Neural cell (in vitro differentiated cells): ENCODE data around the gene SPATA9. TPM values are rescaled to one million over a fixed set of nuclear protein-coding genes. Genes with fewer than 3 reads are reported as not detected.

Source experiments
- H2AFZ ChIP-seq: fragments of 200-600, 300-800 bp; sonication (generic), shearing (Covaris generic); 2 replicates; pipeline ENCODE4 v1.6.0; 2014; ENCODE audit warnings: low read depth, mild to moderate bottlenecking, antibody characterized with exemption, low read length, moderate library complexity
- H3F3A ChIP-seq: fragments of 200-600 bp; shearing (Covaris generic); 2 replicates; pipeline ENCODE4 v1.6.1; 2016; ENCODE audit warnings: mild to moderate bottlenecking, moderate library complexity, mixed read lengths, antibody characterized with exemption, low read length; ENCODE audit not compliant: insufficient read depth, poor library complexity, severe bottlenecking
- H3K27ac ChIP-seq: fragments of 200-600, 300-800 bp; sonication (generic), shearing (Covaris generic); 2 replicates; pipeline ENCODE4 v1.5.1; 2014; ENCODE audit warnings: mild to moderate bottlenecking, low read length, moderate library complexity
- H3K27me3 ChIP-seq: fragments of 300-800, 200-600 bp; sonication (generic), shearing (Covaris generic); 2 replicates; pipeline ENCODE4 v1.6.0; 2014; ENCODE audit warnings: mild to moderate bottlenecking, low read depth, low read length, moderate library complexity; ENCODE audit not compliant: insufficient read depth
- H3K36me3 ChIP-seq: fragments of 300-800, 200-600 bp; sonication (generic), shearing (Covaris generic); 2 replicates; pipeline ENCODE4 v1.5.1; 2014; ENCODE audit warnings: mild to moderate bottlenecking, antibody characterized with exemption, low read length, moderate library complexity; ENCODE audit not compliant: insufficient read depth
- H3K4me2 ChIP-seq: fragments of 300-800, 200-600 bp; sonication (generic), shearing (Covaris generic); 2 replicates; pipeline ENCODE4 v1.6.0; 2014; ENCODE audit warnings: mild to moderate bottlenecking, low read length
- H3K4me3 ChIP-seq: fragments of 300-800, 200-600 bp; sonication (generic), shearing (Covaris generic); 2 replicates; pipeline ENCODE4 v1.5.1; 2014; ENCODE audit warnings: mild to moderate bottlenecking, low read length, moderate library complexity
- H3K79me2 ChIP-seq: fragments of 200-600 bp; shearing (Covaris generic); replicated peaks from 2 replicates; pipeline ENCODE4 v1.6.0; 2014; ENCODE audit warnings: mild to moderate bottlenecking, low read length, moderate library complexity; ENCODE audit not compliant: insufficient read depth
- H3K9ac ChIP-seq: fragments of 300-800, 200-600 bp; sonication (generic), shearing (Covaris generic); 2 replicates; pipeline ENCODE4 v1.6.1; 2016; ENCODE audit warnings: mild to moderate bottlenecking, low read length, mixed read lengths
- H3K9me2 ChIP-seq: fragments of 200-600 bp; shearing (Covaris generic); 2 replicates; pipeline ENCODE4 v1.6.1; 2016; ENCODE audit warnings: mild to moderate bottlenecking, low read length, mixed read lengths; ENCODE audit not compliant: insufficient read depth
- H3K9me3 ChIP-seq: fragments of 200-600, 300-800 bp; sonication (generic), shearing (Covaris generic); 2 replicates; pipeline ENCODE4 v1.6.1; 2016; ENCODE audit warnings: mild to moderate bottlenecking, mixed run types, low read length, moderate library complexity, mixed read lengths
- H4K20me1 ChIP-seq: fragments of 200-600 bp; shearing (Covaris generic); 2 replicates; pipeline ENCODE4 v1.6.1; 2016; ENCODE audit warnings: mild to moderate bottlenecking, mixed run types; ENCODE audit not compliant: insufficient read depth
- EP300 ChIP-seq: fragments of 450-650 bp; conservative IDR thresholded peaks from 2 replicates; pipeline ENCODE4 v1.6.1; 2014; ENCODE audit warnings: antibody characterized with exemption, mild to moderate bottlenecking, moderate library complexity; ENCODE audit not compliant: poor library complexity, severe bottlenecking
- EZH2 ChIP-seq: fragments of 200-600, 300-800 bp; shearing (Covaris generic), sonication (generic); IDR thresholded peaks from 2 replicates; pipeline ENCODE4 v1.6.1; 2014; ENCODE audit warnings: antibody characterized with exemption, low read length, borderline replicate concordance, mild to moderate bottlenecking; ENCODE audit not compliant: insufficient read depth, poor library complexity, severe bottlenecking
- MXI1 ChIP-seq: fragments of 450-650 bp; conservative IDR thresholded peaks from 2 replicates; pipeline ENCODE4 v1.6.1; 2014; ENCODE audit warnings: antibody characterized with exemption, mild to moderate bottlenecking; ENCODE audit not compliant: poor library complexity, severe bottlenecking
- POLR2AphosphoS5 ChIP-seq: IDR thresholded peaks from 2 replicates; pipeline ENCODE4 v1.6.1; 2012
- RAD21 ChIP-seq: fragments of 450-650 bp; conservative IDR thresholded peaks from 2 replicates; pipeline ENCODE4 v1.6.1; 2014; ENCODE audit warnings: antibody characterized with exemption, mild to moderate bottlenecking, moderate library complexity
- SMC3 ChIP-seq: fragments of 450-650 bp; conservative IDR thresholded peaks from 2 replicates; pipeline ENCODE4 v1.6.1; 2014; ENCODE audit warnings: antibody characterized with exemption, mild to moderate bottlenecking, moderate library complexity; ENCODE audit not compliant: poor library complexity
- TAF1 ChIP-seq: IDR thresholded peaks from 2 replicates; pipeline ENCODE4 v1.6.1; 2012; ENCODE audit warnings: low read depth
- polyA plus RNA-seq: library from polyadenylated mRNA; depleted of rRNA; stranded (reverse); fragments of >200 nt; gene quantifications from 2 replicates; pipeline ENCODE4 v1.2.3, GENCODE V29; 2014
- TF ChIP-seq, protein P1 (sequence below): fragments of 450-650 bp; IDR thresholded peaks from 2 replicates; pipeline ENCODE4 v1.5.1; 2014; ENCODE audit warnings: antibody characterized with exemption, mild to moderate bottlenecking, moderate library complexity; ENCODE audit not compliant: poor library complexity, severe bottlenecking
- TF ChIP-seq, protein P2 (sequence below): IDR thresholded peaks from 2 replicates; pipeline ENCODE4 v1.6.1; 2012; ENCODE audit warnings: borderline replicate concordance

The SPATA9 gene
- polyA plus RNA-seq, 1 donor from 2014 or later: 5.8 TPM

DNA sequence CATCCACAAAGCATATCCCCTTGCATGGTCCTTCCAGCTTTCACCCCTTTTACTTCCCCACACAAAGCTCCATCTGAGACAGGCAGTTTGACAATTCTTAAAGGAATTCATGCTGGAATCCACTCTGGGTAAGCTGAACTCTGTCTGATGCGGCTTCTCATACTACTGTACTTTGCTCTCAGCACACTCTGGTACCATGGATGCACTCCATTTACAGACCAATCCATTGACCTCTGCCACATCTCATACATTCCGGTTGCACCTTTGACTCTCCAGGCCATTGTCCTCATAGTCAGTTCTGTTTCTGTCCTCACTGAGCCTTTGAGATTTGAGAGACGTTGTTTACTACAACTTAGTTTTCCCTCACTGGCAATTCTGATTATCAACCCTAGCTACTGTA lies 12.2 kb downstream of the SPATA9 start:
- H3K9me3 ChIP-seq: no peaks in the 10 kb centered on the region
- no peaks in the 10 kb centered on the region for H3F3A ChIP-seq
- no peak overlapping the region for H3K9ac ChIP-seq
- H3K36me3 ChIP-seq: no peaks in the 10 kb centered on the region
- no peaks in the 10 kb centered on the region for H3K9me2 ChIP-seq
- H3K4me3 ChIP-seq: no peak overlapping the region
- H3K4me2 ChIP-seq: no peak overlapping the region
- H3K27me3 ChIP-seq: no peaks in the 10 kb centered on the region
- no peak for TF ChIP-seq EZH2
- no peaks in the 10 kb centered on the region for H3K79me2 ChIP-seq
- no peak overlapping the region for H3K27ac ChIP-seq
- no peaks in the 10 kb centered on the region for H4K20me1 ChIP-seq
- H2AFZ ChIP-seq: no peak overlapping the region

DNA sequence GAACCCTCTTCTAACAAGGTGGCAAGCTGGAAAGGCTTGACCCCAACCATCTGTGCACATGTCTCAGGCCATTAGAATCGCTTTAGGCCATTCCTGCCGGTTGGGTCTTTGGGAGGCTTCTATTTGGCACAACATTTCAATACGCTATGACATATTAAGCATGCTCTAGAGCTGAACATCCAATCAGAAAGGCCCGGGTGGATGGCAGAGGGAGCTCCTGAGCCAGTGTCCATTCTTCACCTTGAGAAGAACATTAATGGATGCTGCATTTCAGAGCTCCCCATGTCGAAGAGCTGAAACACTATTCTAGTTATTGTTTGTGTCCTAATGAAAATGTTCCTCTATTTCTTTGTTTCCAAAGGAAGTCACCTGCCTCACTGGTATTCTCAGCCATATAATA lies 12.8 kb downstream of the SPATA9 start:
- H3K36me3 ChIP-seq: no peaks in the 10 kb centered on the region
- no peaks in the 10 kb centered on the region for H4K20me1 ChIP-seq
- H2AFZ ChIP-seq: no peak overlapping the region
- no peak overlapping the region for H3K4me3 ChIP-seq
- H3F3A ChIP-seq: no peaks in the 10 kb centered on the region
- H3K27me3 ChIP-seq: no peaks in the 10 kb centered on the region
- no peaks in the 10 kb centered on the region for H3K79me2 ChIP-seq
- H3K9me3 ChIP-seq: no peaks in the 10 kb centered on the region
- H3K9me2 ChIP-seq: no peaks in the 10 kb centered on the region
- H3K4me2 ChIP-seq: no peak overlapping the region
- TF ChIP-seq EP300: no peak
- TF ChIP-seq RAD21: no peak
- TF ChIP-seq, protein P1, sequence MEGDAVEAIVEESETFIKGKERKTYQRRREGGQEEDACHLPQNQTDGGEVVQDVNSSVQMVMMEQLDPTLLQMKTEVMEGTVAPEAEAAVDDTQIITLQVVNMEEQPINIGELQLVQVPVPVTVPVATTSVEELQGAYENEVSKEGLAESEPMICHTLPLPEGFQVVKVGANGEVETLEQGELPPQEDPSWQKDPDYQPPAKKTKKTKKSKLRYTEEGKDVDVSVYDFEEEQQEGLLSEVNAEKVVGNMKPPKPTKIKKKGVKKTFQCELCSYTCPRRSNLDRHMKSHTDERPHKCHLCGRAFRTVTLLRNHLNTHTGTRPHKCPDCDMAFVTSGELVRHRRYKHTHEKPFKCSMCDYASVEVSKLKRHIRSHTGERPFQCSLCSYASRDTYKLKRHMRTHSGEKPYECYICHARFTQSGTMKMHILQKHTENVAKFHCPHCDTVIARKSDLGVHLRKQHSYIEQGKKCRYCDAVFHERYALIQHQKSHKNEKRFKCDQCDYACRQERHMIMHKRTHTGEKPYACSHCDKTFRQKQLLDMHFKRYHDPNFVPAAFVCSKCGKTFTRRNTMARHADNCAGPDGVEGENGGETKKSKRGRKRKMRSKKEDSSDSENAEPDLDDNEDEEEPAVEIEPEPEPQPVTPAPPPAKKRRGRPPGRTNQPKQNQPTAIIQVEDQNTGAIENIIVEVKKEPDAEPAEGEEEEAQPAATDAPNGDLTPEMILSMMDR: no peak
- TF ChIP-seq MXI1: no peak
- H3K9ac ChIP-seq: no peak overlapping the region
- no peak overlapping the region for H3K27ac ChIP-seq

DNA sequence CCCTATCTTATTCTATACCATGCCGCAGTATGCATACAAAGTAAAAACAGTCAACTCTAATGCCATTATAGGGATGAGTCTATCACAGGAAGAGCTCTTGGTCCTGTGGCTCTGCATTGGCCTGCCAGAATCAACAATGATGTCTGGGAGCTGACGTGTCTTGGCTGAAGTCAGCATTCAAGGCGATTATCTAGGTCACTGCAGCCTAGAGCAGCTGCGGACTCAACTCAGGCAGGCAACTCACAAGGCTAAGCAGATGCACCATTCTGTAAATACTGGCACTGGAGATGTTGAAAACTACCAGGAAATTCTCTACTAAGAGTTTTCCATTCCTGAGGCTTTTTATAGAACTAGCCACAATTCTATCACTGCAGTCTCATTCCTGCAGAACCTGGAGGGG lies 13.3 kb downstream of the SPATA9 start:
- Histone ChIP-seq H3K4me2 (no peak overlapping the region), H3K36me3 (no peaks in the 10 kb centered on the region), H3K27me3 (no peaks in the 10 kb centered on the region), H3K9ac (no peak overlapping the region), H3K27ac (no peak overlapping the region), H3K9me2 (no peaks in the 10 kb centered on the region), H3K9me3 (no peaks in the 10 kb centered on the region), H4K20me1 (no peaks in the 10 kb centered on the region), H3F3A (no peaks in the 10 kb centered on the region), H3K4me3 (no peak overlapping the region), H2AFZ (no peak overlapping the region), H3K79me2 (no peaks in the 10 kb centered on the region)
- TF ChIP-seq TAF1: no peak
- no peak for TF ChIP-seq EP300
- TF ChIP-seq, protein P2, sequence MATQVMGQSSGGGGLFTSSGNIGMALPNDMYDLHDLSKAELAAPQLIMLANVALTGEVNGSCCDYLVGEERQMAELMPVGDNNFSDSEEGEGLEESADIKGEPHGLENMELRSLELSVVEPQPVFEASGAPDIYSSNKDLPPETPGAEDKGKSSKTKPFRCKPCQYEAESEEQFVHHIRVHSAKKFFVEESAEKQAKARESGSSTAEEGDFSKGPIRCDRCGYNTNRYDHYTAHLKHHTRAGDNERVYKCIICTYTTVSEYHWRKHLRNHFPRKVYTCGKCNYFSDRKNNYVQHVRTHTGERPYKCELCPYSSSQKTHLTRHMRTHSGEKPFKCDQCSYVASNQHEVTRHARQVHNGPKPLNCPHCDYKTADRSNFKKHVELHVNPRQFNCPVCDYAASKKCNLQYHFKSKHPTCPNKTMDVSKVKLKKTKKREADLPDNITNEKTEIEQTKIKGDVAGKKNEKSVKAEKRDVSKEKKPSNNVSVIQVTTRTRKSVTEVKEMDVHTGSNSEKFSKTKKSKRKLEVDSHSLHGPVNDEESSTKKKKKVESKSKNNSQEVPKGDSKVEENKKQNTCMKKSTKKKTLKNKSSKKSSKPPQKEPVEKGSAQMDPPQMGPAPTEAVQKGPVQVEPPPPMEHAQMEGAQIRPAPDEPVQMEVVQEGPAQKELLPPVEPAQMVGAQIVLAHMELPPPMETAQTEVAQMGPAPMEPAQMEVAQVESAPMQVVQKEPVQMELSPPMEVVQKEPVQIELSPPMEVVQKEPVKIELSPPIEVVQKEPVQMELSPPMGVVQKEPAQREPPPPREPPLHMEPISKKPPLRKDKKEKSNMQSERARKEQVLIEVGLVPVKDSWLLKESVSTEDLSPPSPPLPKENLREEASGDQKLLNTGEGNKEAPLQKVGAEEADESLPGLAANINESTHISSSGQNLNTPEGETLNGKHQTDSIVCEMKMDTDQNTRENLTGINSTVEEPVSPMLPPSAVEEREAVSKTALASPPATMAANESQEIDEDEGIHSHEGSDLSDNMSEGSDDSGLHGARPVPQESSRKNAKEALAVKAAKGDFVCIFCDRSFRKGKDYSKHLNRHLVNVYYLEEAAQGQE: no peak
- no peak for TF ChIP-seq EZH2
- no peak for TF ChIP-seq SMC3
- no peak for TF ChIP-seq RAD21
- TF ChIP-seq MXI1: no peak
- no peak for TF ChIP-seq POLR2AphosphoS5
- TF ChIP-seq, protein P1: no peak
